ENCODE results near the gene PIBF1. TPM values are rescaled to one million over a fixed set of nuclear protein-coding genes. Genes with fewer than 3 reads are reported as not detected.

The PIBF1 gene
- polyA plus RNA-seq, 3 donors from 2014 or later: 2.6 to 27.0 (median 15.4) TPM

- H3K27me3 Mint-ChIP-seq (ENCODE audit: low read depth in 3 of 3): peaks cover 0 to 2% (median 1%) of the 10 kb centered on the region in 3 donors
- H3K9me3 Mint-ChIP-seq: no peaks in the 10 kb centered on the region
- no peak for DNase-seq
- peaks cover 0 to 3% (median 0%) of the 10 kb centered on the region in 3 donors for H3K36me3 Mint-ChIP-seq
- H3K4me1 Mint-ChIP-seq: peaks cover 0 to 1% of the 10 kb centered on the region in 2 donors
- H3K4me3 Mint-ChIP-seq: no peak overlapping the region
- no peak overlapping the region for H3K27ac Mint-ChIP-seq
These were observed 283.9 kb downstream of the PIBF1 start for GRCh38 chr13:73065665-73066340.

Other genes starting within 250 kb of the PIBF1 start
- 10 to 100 TPM in 1 of 3 donors, 1 to 10 TPM in 2; 7.1 to 12.5 (median 8.5) TPM for gene MZT1, start 54.5 kb upstream of the PIBF1 start, polyA plus RNA-seq
- 1 to 10 TPM; 6.2 to 9.7 (median 8.1) TPM for gene BORA, start 54.2 kb upstream of the PIBF1 start, polyA plus RNA-seq
- gene DIS3, start 233 bp upstream of the PIBF1 start, polyA plus RNA-seq: 10 to 100 TPM in 2 of 3 donors, 1 to 10 TPM in 1; 5.3 to 15.8 (median 13.1) TPM

Data from immature natural killer cell (primary cell).